Tracheal epithelial cell (primary cell): ENCODE data around the gene KLKB1. TPM values are rescaled to one million over a fixed set of nuclear protein-coding genes. Genes with fewer than 3 reads are reported as not detected.

ENCODE experiments used
- total RNA-seq: library from RNA; depleted of rRNA; stranded (reverse); fragments of >200 nt; gene quantifications from 2 replicates; pipeline ENCODE4 v1.2.1, GENCODE V29; 2014

Gene KLKB1
- total RNA-seq: under 0.01 TPM in 1 of 2 replicates, not detected in the other

DNA sequence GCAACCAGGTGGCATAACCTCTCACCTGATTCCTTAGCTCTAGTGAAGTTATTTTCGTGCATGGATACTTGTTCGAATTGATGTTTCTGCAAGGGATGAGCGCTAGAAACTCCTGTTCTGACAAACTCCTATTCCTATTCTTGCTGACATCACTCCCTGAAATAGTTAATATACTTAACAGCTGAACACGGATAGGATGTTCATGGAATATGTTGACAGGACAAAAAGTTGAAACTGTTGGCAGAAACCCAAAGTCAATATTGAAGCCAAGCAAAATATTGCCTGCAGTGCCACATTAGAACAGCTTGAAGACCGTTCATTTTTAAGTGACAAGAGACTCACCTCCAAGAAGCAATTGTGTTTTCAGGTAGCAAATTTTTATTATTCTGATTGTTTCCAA lies at the start of gene KLKB1:
Gene KLKB1, plus strand, starts transcription at position 287 of the 400 bp plus-strand sequence. CDS start 689 bp downstream, outside the sequence.

DNA sequence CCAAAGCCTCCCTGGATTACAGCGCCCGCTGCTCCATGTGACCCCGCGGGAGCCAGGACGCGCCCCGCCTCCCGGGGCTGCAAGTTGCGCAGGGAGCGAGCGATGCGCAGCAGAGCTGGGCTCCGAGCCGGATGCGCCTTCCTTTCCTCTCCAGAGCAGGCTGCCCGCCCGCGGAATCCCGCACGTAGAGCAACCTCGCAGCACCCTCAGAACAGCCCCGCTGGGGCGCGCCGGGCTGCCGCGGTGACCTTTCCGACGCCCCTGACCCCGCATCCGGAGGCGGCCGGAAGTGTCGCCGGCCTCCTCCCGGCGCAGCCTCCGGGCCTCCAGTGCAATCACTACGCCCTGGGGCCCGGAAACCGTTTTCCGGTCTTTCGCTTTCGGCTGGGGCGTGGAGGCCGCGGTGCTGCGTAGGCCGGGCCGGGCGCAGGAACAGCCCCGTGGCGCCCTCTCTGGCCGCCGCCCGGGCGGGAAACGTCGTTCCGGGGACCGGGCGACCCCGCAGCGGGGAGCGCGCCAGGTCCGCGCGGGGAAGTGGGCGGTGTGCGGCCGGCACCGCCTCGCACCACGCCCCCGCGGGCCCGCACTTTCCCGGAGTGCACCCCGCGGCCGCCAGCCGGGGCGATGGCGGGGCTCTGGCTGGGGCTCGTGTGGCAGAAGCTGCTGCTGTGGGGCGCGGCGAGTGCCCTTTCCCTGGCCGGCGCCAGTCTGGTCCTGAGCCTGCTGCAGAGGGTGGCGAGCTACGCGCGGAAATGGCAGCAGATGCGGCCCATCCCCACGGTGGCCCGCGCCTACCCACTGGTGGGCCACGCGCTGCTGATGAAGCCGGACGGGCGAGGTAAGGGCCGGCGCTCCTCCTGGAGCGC lies 35.9 kb upstream of the KLKB1 start, which contains the start of gene CYP4V2:
Gene CYP4V2, plus strand, starts transcription at position 368 of the 866 bp plus-strand sequence. Its CDS starts 257 bp downstream, at position 625.

DNA sequence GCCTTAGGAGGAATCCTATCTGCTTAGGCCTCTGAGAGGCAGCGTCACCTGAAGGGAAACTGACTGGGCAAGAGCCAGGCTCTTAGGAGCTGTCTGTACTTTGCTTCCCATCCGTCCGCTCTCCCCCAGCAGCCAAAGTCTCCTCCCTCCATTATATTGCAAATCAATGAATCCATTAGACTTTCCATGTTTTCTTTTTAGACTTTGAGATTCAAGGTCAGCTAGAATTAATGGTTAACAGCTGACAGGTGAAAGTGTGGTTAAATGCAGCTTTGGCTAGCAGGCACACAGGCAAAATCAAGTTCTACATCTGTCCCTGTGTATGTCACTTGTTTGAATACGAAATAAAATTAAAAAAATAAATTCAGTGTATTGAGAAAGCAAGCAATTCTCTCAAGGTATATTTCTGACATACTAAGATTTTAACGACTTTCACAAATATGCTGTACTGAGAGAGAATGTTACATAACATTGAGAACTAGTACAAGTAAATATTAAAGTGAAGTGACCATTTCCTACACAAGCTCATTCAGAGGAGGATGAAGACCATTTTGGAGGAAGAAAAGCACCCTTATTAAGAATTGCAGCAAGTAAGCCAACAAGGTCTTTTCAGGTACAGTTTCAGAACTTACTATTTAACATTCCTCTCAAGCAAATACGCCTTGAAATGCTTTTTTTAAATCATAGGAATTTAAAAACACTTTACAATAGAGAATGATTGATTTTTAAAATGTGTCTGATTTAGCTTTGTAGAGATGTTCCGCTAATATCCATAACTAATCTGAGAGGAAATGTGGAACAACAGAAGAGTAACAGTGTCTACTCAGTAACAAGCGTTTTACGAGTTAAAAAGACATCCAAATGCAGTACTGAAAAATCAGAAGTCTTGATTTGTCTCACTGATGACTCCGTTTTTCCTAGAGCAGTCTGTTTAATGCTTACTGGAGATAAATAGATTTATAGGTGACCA lies 38.7 kb downstream of the KLKB1 start, which contains the start of gene F11:
Gene F11, plus strand, starts transcription at position 507 of the 970 bp plus-strand sequence. CDS start 948 bp downstream, outside the sequence.

Other genes starting within 250 kb of the KLKB1 start
- 0.43 and 1.7 TPM in 2 replicates for gene TLR3, start 158.4 kb upstream of the KLKB1 start, total RNA-seq
- 0.64 and 4.8 TPM in 2 replicates for gene FAM149A, start 122.8 kb upstream of the KLKB1 start, total RNA-seq
- 6.8 and 7.0 TPM in 2 replicates for gene CYP4V2, start 35.9 kb upstream of the KLKB1 start, total RNA-seq
- gene F11, start 38.7 kb downstream of the KLKB1 start, total RNA-seq: not detected in 2 replicates